MM.1S (cell line): ENCODE data around the gene DPYSL5.

Experiments
- DNase-seq: peaks from one replicate; pipeline ENCODE4 v3.0.0-alpha.2; 2015
- H2AFZ ChIP-seq: fragments of 300-600 bp; sonication (generic); 2 replicates; pipeline ENCODE4 v1.6.0; 2016; ENCODE audit warnings: antibody characterized with exemption, low read length
- H3F3A ChIP-seq: fragments of 300-600 bp; sonication (generic); 2 replicates; pipeline ENCODE4 v1.6.1; 2016; ENCODE audit warnings: mild to moderate bottlenecking, antibody characterized with exemption, low read length, moderate library complexity, mixed read lengths; ENCODE audit not compliant: insufficient read depth
- H3K27ac ChIP-seq: fragments of 300-600 bp; sonication (generic); 2 replicates; pipeline ENCODE4 v1.5.1; 2016; ENCODE audit warnings: mild to moderate bottlenecking, low read length
- H3K27me3 ChIP-seq: fragments of 300-600 bp; sonication (generic); replicated peaks from 2 replicates; pipeline ENCODE4 v1.6.0; 2016; ENCODE audit warnings: low read length; ENCODE audit not compliant: insufficient read depth
- H3K36me3 ChIP-seq: fragments of 300-600 bp; sonication (generic); replicated peaks from 2 replicates; pipeline ENCODE4 v1.6.1; 2016; ENCODE audit warnings: mild to moderate bottlenecking, low read length, mixed read lengths; ENCODE audit not compliant: insufficient read depth
- H3K4me1 ChIP-seq: fragments of 300-600 bp; sonication (generic); 2 replicates; pipeline ENCODE4 v1.6.1; 2016; ENCODE audit warnings: low read length, mixed read lengths
- H3K4me2 ChIP-seq: fragments of 300-600 bp; sonication (generic); 2 replicates; pipeline ENCODE4 v1.6.0; 2016; ENCODE audit warnings: low read depth, low read length
- H3K4me3 ChIP-seq: fragments of 300-600 bp; sonication (generic); 2 replicates; pipeline ENCODE4 v1.5.1; 2016; ENCODE audit warnings: low read length, mixed read lengths
- H3K79me2 ChIP-seq: fragments of 300-600 bp; sonication (generic); 2 replicates; pipeline ENCODE4 v1.6.1; 2016; ENCODE audit warnings: mixed run types, low read length, mixed read lengths
- H3K9ac ChIP-seq: fragments of 300-600 bp; sonication (generic); 2 replicates; pipeline ENCODE4 v1.6.1; 2016; ENCODE audit warnings: low read length, mixed read lengths
- H3K9me2 ChIP-seq: fragments of 300-600 bp; sonication (generic); replicated peaks from 2 replicates; pipeline ENCODE4 v1.6.1; 2016; ENCODE audit warnings: mild to moderate bottlenecking, low read length, mixed read lengths; ENCODE audit not compliant: insufficient read depth
- H3K9me3 ChIP-seq: fragments of 300-600 bp; sonication (generic); replicated peaks from 2 replicates; pipeline ENCODE4 v1.6.1; 2016; ENCODE audit warnings: mild to moderate bottlenecking, low read length, mixed read lengths; ENCODE audit not compliant: insufficient read depth
- H4K20me1 ChIP-seq: fragments of 300-600 bp; sonication (generic); 2 replicates; pipeline ENCODE4 v1.6.1; 2016; ENCODE audit warnings: mild to moderate bottlenecking, low read length, moderate library complexity, mixed read lengths; ENCODE audit not compliant: insufficient read depth
- CTCF ChIP-seq: fragments of 300-600 bp; sonication (generic); IDR thresholded peaks from 2 replicates; pipeline ENCODE4 v1.5.1; 2016; ENCODE audit warnings: antibody characterized with exemption, low read length, mixed read lengths
- EZH2 ChIP-seq: fragments of 300-600 bp; sonication (generic); optimal IDR thresholded peaks from 2 replicates; pipeline ENCODE3; 2017; ENCODE audit warnings: low read depth, mild to moderate bottlenecking, antibody characterized with exemption, low read length, mixed read lengths
- EZH2phosphoT487 ChIP-seq: fragments of 300-600 bp; sonication (generic); IDR thresholded peaks from 2 replicates; pipeline ENCODE4 v1.6.1; 2018; ENCODE audit warnings: antibody characterized with exemption, low read length

The DPYSL5 gene

GRCh38 chr2:26805241-26805676, 42.7 kb upstream of the DPYSL5 start:
- no peaks in the 10 kb centered on the region for H3K4me1 ChIP-seq
- no peaks in the 10 kb centered on the region for H3K9me3 ChIP-seq
- H3K9me2 ChIP-seq, result no peaks in the 10 kb centered on the region
- H2AFZ ChIP-seq, result no peak overlapping the region
- no peak overlapping the region for H3K27ac ChIP-seq
- H3K9ac ChIP-seq, result no peak overlapping the region
- no peak for DNase-seq
- no peak for TF ChIP-seq EZH2
- TF ChIP-seq CTCF, result no peak
- TF ChIP-seq EZH2phosphoT487, result no peak
- H3K27me3 ChIP-seq, result no peaks in the 10 kb centered on the region
- no peaks in the 10 kb centered on the region for H3K79me2 ChIP-seq
- H3K4me2 ChIP-seq, result no peak overlapping the region
- H3K36me3 ChIP-seq, result no peaks in the 10 kb centered on the region
- no peaks in the 10 kb centered on the region for H4K20me1 ChIP-seq
- H3F3A ChIP-seq, result no peaks in the 10 kb centered on the region
- H3K4me3 ChIP-seq, result no peak overlapping the region

- TF ChIP-seq EZH2 (no peak), CTCF (no peak), EZH2phosphoT487 (no peak)
- H3K27ac ChIP-seq, result no peak overlapping the region
- no peak overlapping the region for H3K4me3 ChIP-seq
- no peaks in the 10 kb centered on the region for H3K79me2 ChIP-seq
- no peaks in the 10 kb centered on the region for H3K9me2 ChIP-seq
- no peak overlapping the region for H3K4me2 ChIP-seq
- DNase-seq, result no peak
- peaks cover 4% of the 10 kb centered on the region; the same call in 1 of the 2 replicates for H3K27me3 ChIP-seq
- H3F3A ChIP-seq, result no peaks in the 10 kb centered on the region
- no peak overlapping the region for H2AFZ ChIP-seq
- H3K9me3 ChIP-seq, result no peaks in the 10 kb centered on the region
- no peak overlapping the region for H3K9ac ChIP-seq
- H3K4me1 ChIP-seq, result no peaks in the 10 kb centered on the region
- no peaks in the 10 kb centered on the region for H3K36me3 ChIP-seq
- no peaks in the 10 kb centered on the region for H4K20me1 ChIP-seq
Measured at GRCh38 chr2:26807788-26808460, 40.0 kb upstream of the DPYSL5 start.

GRCh38 chr2:26809211-26809610, 38.7 kb upstream of the DPYSL5 start:
- Histone ChIP-seq H3K9me3 (no peaks in the 10 kb centered on the region), H3K4me1 (no peaks in the 10 kb centered on the region), H3K27me3 (peaks cover 6% of the 10 kb centered on the region; the same call in 1 of the 2 replicates), H3K4me3 (no peak overlapping the region), H3K4me2 (no peak overlapping the region), H3K27ac (no peak overlapping the region), H3K36me3 (no peaks in the 10 kb centered on the region), H3K9ac (no peak overlapping the region), H3F3A (no peaks in the 10 kb centered on the region), H2AFZ (no peak overlapping the region), H3K9me2 (no peaks in the 10 kb centered on the region), H3K79me2 (no peaks in the 10 kb centered on the region), H4K20me1 (no peaks in the 10 kb centered on the region)
- TF ChIP-seq EZH2 (no peak), CTCF (no peak), EZH2phosphoT487 (no peak)
- no peak for DNase-seq
